HG03558 (cell line): Measurements from ENCODE around the gene NUBP2.

Source experiments
- ATAC-seq: cut with Tn5 transposase; IDR thresholded peaks from one replicate; pipeline ENCODE4 v1.9.1; 2021; ENCODE audit warnings: moderate number of reproducible peaks; ENCODE audit not compliant: unreplicated experiment; ENCODE audit errors: extremely low read depth

NUBP2 gene

DNA sequence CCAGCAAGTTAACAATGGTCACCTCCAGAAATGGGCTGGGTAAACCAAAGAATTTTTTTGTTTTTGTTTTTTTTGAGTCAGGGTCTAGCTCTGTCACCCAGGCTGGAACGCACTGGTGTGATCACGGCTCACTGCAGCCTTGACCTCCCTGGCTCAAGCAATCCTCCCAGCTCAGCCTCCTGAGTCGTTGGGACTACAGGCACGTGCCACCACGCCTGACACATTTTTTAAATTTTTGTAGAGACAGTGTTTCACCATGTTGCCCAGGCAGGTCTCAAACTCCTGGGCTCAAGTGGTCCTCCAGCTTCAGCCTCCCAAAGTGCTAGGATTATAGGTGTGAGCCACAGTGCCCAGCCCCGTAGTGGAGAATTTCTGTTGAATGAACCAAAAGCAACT lies 2.1 kb upstream of the NUBP2 start:
- no peak for ATAC-seq

DNA sequence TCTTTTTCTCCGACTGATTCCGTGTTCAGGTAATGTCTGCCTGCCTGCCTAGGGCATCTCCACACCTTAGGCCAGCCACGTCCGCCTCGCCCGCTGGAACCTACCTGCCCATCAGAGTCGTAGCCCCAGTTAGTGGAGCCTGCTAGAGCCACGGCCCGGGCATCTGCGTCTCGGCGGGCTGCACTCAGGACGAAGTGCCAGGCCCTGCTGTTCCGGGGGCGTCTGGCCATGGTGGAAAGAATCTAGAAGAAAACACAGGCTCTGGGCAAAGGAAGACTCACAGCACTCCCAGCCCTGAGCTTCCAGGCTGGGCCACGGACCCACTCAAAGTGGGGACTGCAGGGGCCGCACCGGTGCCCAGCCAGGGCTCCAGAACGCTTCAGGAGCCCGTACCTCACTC lies 1.5 kb upstream of the NUBP2 start:
- no peak for ATAC-seq

DNA sequence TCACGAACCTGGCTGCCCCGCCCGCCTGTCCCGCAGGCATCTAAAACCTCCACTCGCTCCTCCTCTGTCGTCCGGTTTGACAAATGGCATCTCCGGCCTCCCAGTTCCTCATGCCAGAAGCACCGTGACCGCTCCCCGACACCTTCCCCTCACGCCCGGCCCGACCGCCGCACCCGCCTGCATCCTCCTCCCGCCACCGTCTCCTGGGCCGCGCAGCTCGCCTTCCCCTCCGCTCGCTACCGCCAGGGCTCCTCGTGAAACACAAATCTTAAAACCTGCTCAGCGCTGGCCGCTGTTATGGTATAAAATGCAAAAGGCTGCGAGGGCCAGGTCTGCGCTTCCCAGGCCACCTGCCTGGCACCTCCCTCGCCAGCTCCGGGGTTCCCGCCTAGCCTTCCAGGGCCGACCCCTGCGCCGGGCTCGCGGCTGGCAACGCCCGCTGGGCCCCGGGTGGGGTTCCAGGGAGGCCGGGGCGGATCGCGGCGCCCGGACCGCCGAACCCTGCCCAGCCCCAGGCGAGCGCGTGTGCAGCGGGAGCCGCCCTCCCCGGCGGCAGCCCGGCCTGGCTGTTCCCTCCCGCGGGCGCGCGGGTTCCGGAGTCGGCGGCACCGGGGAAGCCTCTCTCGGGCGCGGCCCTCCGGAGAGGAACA lies 877 bp upstream of the NUBP2 start:
- no peak for ATAC-seq

DNA sequence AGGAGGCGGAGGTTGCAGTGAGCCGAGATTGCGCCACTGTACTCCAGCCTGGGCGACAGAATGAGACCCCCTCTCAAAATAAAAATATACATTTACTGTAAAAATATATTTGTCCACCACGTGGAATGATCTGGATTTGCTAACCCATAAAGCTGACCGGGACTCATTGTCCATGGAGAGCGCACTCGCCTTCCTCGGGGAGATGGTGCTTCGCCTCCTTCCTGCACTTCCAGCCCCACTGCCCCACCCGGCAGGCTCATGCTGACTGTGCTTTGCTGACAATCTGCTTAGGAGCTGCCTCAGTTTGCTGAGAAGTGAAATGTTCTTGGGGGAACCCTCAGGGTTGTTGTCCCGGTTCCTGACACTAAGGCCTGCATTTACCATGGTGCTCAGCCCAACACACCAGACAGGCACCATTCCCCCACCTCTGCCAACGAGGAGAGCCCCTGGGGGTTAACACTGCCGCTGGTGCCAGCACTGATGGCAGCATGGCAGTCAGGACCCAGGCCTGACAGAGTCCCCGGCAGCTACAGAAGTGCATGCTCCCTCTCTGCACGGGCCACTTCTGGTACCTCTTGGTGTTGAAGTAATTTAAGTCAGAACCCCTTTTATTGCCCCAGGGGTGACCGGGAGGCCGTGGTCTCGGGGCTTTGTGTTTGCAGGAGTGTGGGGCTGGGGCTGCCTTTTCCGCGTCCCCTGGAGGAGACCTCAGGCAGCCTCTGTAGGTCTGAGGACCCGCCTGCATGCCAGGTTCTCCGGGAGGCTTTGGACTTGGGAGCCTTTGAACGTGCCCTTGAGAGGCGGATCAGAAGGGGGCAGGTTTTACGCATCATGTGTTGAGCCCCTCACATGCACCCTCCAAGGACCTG lies 2.5 kb downstream of the NUBP2 start:
- ATAC-seq: no peak

DNA sequence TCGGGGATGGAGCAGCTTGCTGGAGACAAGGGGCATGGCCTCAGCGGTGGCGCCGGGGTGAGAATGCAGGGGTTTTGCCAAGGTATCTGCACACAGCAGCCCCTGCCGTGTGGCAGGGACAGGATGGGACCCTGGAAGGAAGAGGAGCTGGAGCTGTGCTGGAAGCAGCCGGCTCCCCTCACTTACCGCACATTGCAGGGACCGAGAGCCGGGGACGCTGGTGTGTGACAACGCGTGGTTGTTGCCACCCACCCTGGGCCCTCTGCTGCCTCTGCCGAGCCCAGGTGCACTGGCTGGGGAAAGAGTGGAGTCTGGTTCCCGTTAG lies 3.0 kb downstream of the NUBP2 start:
- no peak for ATAC-seq

DNA sequence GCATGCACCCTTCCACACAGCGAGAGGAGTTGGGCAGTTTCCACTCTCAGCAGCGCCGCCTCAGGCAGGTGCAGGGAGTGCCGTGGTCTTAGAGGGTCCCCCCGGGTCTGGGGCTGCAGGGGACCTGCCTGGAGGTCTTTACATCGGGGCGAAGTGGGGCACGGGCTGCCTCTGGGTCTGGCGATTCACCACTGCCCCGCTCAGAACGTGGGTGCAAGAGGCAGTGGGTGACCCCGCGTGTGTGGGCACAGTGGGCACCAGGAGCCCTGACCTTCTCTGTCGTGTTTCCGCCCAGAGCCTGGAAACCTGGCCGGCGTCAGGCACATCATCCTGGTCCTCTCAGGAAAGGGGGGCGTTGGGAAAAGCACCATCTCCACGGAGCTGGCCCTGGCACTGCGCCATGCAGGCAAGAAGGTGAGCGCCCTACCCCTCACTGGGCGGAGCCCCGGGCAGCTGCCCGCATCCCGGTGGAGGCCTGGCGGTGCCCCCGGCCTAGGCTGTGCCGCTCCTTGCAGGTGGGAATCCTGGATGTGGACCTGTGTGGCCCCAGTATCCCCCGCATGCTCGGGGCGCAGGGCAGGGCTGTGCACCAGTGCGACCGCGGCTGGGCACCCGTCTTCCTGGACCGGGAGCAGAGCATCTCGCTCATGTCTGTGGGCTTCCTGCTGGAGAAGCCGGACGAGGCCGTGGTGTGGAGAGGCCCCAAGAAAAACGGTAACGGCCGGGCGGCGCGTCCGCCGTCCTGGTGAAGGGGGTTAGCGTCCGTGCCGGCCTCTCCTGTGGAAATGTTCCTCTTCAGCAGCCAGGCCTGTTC lies 3.7 kb downstream of the NUBP2 start:
- no peak for ATAC-seq

DNA sequence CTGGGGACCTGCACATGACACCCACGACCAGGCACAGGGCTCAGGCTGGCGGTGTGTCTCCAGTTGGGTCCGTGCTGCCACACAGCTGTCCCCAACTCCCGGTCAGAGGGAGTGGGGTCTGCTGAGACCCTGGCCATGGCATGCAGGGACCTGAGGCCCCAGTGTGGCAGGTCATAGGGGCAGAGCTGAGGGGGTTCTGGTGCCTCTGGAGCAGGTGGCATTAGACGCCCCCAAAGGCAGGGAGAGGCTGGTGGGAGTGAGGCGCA lies 4.2 kb downstream of the NUBP2 start:
- ATAC-seq: no peak

DNA sequence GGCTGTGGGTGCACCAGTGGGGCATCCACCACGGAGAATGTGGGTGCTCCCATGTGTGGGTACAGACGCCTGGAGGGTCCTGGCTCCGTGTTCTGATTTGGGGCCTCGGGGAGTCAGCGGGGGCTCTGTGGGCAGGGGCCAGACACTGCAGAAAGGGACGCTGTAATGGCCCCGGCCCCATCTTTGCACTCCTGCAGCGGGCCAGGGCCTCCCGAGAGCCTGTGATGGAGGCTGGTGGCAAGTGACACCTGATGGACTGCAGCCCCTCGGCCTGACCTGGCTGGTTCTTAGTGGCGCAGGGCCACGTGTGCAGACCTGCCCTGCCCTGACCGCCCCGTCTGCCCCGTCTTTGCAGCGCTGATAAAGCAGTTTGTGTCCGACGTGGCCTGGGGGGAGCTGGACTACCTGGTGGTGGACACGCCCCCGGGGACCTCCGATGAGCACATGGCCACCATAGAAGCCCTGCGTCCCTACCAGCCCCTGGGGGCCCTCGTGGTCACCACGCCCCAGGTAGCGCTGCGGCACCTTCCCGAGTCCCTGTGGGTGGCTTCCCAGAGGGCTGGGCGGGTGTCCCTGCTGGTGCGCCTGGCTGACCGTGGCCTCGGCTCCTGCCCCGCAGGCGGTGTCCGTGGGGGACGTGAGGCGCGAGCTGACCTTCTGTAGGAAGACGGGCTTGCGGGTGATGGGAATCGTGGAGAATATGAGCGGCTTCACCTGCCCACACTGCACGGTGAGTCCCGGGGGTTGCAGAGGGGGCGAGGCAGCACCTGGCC lies 4.7 kb downstream of the NUBP2 start:
- ATAC-seq: no peak

DNA sequence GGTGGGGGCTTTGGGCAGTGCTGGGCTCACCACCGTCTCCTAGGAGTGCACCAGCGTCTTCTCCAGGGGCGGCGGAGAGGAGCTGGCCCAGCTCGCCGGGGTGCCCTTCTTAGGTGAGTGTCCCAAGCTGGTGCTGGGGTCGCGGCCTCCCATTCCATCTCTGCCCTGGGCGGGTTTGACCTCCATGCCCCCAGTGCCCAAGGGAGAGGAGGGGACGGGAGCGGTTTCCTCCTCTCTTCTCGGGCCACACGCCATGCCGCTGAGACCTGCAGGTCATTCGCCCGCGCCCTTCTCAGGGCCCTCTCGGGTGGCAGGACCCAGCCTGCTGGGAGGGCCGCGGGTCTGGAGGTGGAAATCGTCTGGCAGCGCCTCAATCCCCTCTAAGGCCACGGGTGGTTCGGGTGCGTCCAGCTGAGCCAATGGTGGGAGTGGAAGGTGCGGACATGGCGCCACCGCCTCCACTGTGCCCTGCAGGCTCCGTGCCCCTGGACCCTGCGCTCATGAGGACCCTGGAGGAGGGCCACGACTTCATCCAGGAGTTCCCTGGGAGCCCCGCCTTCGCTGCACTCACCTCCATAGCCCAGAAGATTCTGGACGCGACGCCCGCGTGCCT lies 5.4 kb downstream of the NUBP2 start:
- no peak for ATAC-seq

DNA sequence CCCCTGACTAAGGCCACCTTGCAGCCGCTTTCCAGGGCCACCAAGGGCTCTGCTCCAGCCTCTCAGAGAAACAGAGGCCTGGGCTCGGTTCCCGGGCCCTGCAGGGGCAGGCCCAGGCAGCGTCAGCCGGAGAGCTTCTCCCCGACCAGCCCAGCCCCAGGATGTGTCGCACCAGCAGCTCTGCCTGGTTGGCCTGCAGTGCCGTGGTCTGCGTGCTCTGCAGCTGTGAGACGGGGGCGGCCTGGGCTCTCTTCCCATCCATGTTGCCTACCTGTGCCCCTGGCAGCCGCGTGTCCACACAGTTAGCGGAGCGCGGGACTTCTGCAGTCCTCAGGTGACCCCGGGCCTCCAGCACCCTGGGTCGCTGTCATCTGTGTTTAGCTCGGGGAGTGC lies 5.9 kb downstream of the NUBP2 start:
- no peak for ATAC-seq

DNA sequence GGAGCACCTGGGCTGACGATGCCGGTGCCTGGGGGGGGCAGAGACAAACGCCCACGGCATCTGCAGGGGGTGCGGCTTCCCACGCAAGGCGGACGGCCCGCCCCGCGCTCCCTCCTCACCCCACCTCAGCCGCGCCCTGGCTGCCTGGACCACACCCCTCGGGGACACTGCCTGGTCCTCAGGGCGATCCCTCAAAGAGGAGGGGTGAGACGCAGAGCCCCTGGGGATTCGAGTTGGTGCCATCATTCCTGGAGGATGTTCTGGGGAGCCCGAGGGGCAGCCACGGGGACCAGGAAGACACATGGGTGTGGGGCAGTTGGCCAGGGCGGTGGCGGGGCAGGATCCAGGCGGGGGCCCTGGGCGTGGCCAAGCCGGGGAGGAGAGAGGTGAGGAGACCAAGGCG lies 6.9 kb downstream of the NUBP2 start:
- no peak for ATAC-seq

DNA sequence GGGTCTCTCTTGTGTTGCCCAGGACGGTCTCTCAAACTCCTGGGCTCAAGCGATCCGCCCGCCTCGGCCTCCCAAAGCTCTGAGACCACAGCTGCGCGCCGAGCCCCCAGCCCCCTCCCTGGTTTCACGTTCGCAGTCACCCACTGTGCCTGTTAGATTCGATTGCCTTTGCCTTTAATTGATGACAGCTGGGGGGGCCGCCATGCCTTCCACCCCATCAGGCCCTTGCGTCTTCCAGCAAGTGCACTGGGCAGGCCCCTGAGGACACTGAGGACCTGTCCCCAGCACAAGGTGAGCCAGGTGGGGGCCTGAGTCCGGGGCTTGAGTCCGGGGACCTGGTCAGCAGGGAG lies 7.5 kb downstream of the NUBP2 start:
- ATAC-seq: no peak

DNA sequence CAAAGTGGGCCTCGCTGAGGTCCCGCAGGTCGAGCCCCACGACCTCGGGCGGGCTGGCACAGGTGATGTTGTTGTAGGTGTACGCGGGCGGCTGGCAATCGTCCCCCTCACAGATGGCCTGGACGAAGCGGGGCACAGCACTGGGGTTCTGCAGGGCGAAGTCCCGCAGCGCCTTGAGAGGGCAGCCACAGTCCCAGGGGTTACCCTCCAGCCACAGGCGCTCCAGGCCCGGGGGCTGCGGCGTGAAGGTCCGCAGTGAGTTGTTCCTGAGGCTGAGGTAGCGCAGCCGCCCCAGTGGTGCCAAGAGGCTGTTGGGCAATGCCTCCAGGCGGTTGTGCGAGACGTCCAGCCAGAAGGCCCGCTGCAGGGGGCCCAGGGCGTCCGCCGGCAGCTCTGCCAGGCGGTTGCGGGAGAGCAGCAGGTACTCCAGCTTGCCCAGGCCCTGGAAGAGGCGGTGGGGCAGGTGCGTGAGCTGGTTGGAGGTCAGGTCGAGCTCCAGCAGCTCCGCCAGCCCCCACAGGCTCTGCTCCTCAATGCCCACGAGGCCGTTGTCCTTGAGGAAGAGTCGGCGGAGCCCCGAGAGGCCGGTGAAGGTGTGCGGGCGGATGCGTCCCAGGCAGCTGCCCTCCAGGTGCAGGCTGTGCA lies 8.0 kb downstream of the NUBP2 start:
- no peak for ATAC-seq

DNA sequence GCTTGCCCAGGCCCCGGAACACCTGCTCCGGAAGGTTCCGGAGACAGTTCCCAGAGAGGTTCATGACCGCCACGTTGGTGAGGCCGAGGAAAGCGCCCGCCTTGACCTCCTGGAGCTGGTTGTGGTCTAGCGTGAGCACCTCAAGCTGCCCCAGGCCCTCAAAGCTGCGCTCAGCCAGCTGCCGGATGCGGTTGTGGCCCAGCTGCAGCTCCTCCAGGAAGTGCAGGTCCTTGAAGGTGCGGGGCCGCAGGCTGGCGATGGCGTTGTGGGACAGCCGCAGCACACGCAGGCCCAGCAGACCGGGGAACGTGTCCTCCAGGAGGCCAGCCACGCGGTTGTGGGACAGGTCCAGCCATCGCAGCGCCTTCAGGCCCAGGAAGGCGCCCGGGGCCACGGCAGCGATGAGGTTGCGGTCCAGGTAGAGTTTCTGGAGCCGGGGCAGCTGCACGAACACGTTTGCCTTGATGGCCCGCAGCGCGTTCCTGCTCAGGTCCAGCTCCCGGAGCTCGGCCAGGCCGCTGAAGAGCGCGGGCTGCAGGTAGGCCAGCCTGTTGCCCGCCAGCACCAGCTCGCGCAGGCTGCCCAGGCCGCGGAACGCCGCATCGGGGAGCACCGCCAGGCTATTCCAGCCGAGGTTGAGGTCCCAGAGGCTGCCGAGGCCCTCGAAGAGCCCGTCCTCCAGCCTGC lies 8.6 kb downstream of the NUBP2 start:
- ATAC-seq: no peak

DNA sequence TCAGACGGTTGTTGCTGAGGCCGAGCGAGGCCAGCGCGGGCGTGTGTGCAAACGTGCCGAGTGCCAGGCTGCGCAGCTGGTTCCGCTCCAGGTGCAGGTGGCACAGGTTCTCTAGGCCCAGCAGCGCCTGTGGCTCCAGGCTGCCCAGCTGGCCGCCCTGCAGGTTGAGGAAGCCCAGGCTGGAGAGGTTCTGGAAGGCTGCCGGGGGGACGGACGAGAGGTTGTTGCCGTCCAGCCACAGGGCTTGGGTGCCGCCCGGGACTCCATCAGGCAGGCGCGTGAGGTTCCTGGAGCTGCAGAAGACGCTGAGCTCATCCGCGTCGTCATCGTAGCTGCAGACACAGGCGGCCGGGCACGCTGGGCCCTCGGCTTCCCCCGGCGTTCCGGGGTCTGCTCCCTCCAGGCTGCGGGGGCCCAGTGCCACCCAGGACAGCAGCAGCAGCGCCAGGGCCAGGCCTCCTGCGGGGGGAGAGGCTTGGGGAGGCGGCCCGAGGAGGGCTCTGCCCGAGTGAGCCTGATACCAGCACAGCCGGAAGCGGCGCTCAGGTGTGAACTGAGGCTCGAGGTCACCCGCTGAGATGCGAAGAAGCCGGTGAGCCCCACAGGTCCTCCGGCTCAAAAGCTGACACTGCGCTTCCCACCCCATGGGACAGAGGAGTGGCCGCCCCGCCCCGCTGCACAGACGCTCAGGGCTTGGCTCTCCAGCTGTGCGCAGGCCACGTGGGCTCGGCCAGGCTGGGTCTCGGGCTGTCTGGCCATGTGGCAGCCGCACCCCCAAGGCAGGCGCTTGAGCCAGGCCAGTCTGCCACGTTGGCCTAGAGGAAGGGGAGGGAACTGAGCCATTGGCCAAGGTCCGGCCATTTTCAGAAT lies 9.4 kb downstream of the NUBP2 start:
- no peak for ATAC-seq

DNA sequence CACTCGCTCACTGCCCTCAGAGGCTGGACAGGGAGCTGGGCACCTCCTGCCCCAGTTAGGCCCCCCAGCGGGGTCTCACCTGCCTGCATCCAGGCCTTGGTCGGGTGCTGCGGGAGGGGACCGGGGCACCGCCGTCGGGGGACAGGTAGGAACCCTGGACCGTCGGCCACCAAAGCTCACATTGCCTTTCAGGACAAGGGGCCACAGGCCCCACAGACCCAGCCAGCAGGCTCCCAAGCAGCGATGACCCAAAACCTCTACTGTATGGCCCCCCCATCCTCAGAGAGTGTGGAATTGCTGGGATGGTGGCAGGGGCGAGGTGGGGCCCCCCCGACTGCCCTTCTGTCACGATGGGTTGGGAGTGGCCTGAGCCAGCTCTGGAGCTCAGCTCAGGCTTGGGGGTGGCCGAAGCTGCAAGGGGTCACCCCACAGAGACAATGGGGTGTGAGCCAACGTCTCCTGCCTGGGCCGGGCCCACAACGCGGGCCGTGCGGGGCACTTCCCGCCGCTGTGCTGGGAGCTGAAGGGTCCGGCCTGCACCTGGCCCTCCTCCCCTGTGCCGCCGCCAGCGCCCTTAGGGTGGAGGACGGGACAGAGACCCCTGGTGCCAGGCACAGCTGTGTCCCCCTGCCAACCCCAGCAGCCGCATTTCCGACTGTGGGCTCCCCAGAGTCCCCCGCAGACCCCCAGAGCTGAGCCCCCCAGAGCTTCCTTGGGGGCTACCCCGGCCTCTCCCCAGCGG lies 10.2 kb downstream of the NUBP2 start:
- no peak for ATAC-seq

DNA sequence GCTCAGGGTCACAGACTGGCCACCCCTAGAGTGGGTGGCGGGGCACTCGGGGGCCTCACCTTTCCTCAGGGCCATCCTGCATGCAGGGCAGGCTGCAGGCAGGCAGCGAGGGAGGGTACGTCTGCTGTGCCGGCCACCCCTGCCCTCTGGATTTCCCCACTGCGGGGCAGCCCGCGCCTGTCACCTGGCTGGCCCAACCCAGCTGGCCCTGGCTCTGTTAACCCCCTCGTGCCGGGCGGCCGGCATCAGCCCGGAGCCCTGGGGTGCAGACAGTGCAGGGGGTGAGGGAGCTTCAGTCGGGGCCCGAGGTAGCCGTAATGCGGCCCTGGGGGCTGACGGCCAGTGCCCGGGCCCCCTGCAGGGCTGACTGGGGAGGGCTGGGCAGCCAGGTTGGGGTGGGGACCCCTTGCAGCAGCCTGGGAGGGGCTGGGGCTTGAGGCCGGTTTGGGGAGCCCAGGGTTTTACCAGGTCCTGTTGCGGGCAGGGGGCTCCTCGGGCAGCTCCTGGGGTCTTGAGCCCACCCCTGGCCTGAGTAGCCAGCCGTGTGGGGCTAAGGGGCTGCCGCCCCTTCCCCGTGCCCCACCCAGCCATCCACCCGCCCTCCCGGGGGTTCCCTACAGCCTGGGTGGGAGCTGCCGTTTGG lies 10.9 kb downstream of the NUBP2 start, which contains the start of gene IGFALS:
Gene IGFALS (minus strand): TSS at position 128 of the 643 bp plus-strand sequence. CDS start 53 bp downstream, at position 75.
- no peak for ATAC-seq
